Lower lobe of right lung (tissue), 2 donors: ENCODE measurements around the gene FOXC2. TPM values are rescaled to one million over a fixed set of nuclear protein-coding genes. Genes with fewer than 3 reads are reported as not detected.

Experiments used
- ATAC-seq, 2 donors: fragments of 200-7000 bp; cut with Tn5 transposase; one replicate each; pipeline ENCODE4 v1.9.1; 2020 to 2022; ENCODE audit warnings: mild to moderate bottlenecking in 2 of 2, moderate library complexity in 2 of 2
- DNase-seq: peaks from one replicate; pipeline ENCODE4 v3.0.0-alpha.2; 2020
- H3K27ac ChIP-seq: fragments of 200-600 bp; one replicate; pipeline ENCODE4 v1.8.0; 2022
- H3K27me3 ChIP-seq: fragments of 200-600 bp; one replicate; pipeline ENCODE4 v1.8.0; 2022; ENCODE audit warnings: low read depth
- H3K36me3 ChIP-seq: fragments of 200-600 bp; one replicate; pipeline ENCODE4 v1.8.0; 2022; ENCODE audit warnings: mild to moderate bottlenecking
- H3K4me1 ChIP-seq: fragments of 200-600 bp; one replicate; pipeline ENCODE4 v1.8.0; 2022
- H3K4me3 ChIP-seq: fragments of 200-600 bp; one replicate; pipeline ENCODE4 v1.8.0; 2022; ENCODE audit warnings: mild to moderate bottlenecking
- H3K9me3 ChIP-seq: fragments of 200-600 bp; one replicate; pipeline ENCODE4 v1.8.0; 2022
- intact Hi-C: fragments of 100-400 bp; cut with DNase I; formaldehyde crosslinking; loops from one replicate; pipeline ENCODE4 v1.11.0; 2022
- total RNA-seq: library from RNA; stranded (reverse); fragmentation: NEBNext Ultra II Directional; extraction: Animal tissue kit (Norgen Biotek cat#: 25700); gene quantifications from one replicate; pipeline ENCODE4 v1.2.1, GENCODE V29; 2021
- TF ChIP-seq, protein P1 (sequence below): fragments of 200-600 bp; IDR thresholded peaks from one replicate; pipeline ENCODE4 v1.8.0; 2022; ENCODE audit warnings: antibody characterized with exemption, mild to moderate bottlenecking
- donor health status: DM: no; HTN: yes; CAD: no; lungs with severe emphysema.

The FOXC2 gene
- total RNA-seq, 1 donor from 2014 or later: 1.6 TPM

GRCh38 chr16:86534779-86535615 is 31.6 kb upstream of the FOXC2 start:
- Histone ChIP-seq H3K27me3 (no peaks in the 10 kb centered on the region), H3K4me3 (no peak overlapping the region), H3K4me1 (no peaks in the 10 kb centered on the region), H3K9me3 (no peaks in the 10 kb centered on the region), H3K36me3 (peaks cover 67% of the 10 kb centered on the region), H3K27ac (no peak overlapping the region)
- TF ChIP-seq, protein P1, sequence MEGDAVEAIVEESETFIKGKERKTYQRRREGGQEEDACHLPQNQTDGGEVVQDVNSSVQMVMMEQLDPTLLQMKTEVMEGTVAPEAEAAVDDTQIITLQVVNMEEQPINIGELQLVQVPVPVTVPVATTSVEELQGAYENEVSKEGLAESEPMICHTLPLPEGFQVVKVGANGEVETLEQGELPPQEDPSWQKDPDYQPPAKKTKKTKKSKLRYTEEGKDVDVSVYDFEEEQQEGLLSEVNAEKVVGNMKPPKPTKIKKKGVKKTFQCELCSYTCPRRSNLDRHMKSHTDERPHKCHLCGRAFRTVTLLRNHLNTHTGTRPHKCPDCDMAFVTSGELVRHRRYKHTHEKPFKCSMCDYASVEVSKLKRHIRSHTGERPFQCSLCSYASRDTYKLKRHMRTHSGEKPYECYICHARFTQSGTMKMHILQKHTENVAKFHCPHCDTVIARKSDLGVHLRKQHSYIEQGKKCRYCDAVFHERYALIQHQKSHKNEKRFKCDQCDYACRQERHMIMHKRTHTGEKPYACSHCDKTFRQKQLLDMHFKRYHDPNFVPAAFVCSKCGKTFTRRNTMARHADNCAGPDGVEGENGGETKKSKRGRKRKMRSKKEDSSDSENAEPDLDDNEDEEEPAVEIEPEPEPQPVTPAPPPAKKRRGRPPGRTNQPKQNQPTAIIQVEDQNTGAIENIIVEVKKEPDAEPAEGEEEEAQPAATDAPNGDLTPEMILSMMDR: no peak
- DNase-seq (no peak), ATAC-seq (no peak)
- intact Hi-C loops: no loop called here

- Histone ChIP-seq H3K4me3 (no peak overlapping the region), H3K4me1 (no peaks in the 10 kb centered on the region), H3K27me3 (no peaks in the 10 kb centered on the region), H3K36me3 (peaks cover 82% of the 10 kb centered on the region), H3K27ac (no peak overlapping the region), H3K9me3 (no peaks in the 10 kb centered on the region)
- DNase-seq (no peak), ATAC-seq (no peak)
- intact Hi-C loops: no loop called here
- TF ChIP-seq, protein P1: no peak
Observed at GRCh38 chr16:86536621-86537020, 30.0 kb upstream of the FOXC2 start.

DNA sequence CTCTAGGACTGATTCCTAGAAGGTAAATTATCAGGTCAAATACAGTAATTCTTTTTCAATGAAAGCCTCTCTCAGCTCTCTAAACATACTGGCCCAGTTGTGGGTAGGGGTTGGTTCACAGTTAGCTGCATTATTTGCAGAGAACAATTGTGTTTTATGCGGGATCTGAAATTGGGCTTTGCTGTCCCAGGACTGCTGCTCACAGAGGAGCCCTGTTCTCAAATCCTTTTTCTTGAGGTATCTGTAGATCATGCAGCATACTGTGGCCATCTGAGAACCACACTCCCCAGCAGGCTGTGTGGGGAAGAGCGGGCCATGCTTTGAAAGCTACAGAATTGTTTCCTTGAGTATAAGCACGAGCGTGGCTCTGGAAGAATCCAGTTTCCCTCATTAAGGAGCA is 29.1 kb upstream of the FOXC2 start:
- DNase-seq (no peak), ATAC-seq (no peak)
- Histone ChIP-seq H3K4me1 (no peaks in the 10 kb centered on the region), H3K27me3 (no peaks in the 10 kb centered on the region), H3K27ac (no peak overlapping the region), H3K9me3 (no peaks in the 10 kb centered on the region), H3K4me3 (no peak overlapping the region), H3K36me3 (peaks cover 84% of the 10 kb centered on the region)
- TF ChIP-seq, protein P1: no peak
- intact Hi-C loops: no loop called here

DNA sequence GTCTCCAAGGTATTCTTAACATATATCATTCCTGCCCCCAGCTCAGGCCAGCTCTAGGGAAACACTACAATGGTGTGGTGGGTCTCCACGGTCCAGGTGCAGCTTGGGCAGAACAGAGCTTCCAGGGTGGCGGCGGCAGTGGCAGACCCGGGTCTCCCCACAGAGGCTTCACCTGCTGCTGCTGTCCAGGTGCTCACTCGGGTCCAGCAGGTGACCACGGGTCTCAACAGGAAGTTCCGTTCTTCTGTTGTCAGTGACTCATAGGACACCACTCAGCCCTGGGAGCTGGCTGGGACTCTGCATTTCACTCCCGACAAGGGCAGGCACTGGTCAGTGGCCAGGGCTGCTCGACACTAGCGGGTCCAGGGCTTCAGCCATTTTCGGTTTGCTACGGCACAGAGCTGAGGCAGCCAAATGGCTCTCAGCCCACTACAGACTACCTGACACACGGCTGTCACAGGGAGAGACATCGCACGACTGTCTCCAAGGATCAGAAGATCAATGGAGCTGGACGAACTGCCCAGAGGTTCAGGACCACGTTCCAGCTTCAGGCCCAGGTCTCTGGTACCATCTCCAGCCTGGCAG is 28.3 kb upstream of the FOXC2 start:
- Histone ChIP-seq H3K4me1 (no peaks in the 10 kb centered on the region), H3K4me3 (no peak overlapping the region), H3K27me3 (no peaks in the 10 kb centered on the region), H3K36me3 (peaks cover 92% of the 10 kb centered on the region), H3K27ac (no peak overlapping the region), H3K9me3 (no peaks in the 10 kb centered on the region)
- TF ChIP-seq, protein P1: no peak
- intact Hi-C loops: no loop called here
- no peak for DNase-seq
- no peak for ATAC-seq

DNA sequence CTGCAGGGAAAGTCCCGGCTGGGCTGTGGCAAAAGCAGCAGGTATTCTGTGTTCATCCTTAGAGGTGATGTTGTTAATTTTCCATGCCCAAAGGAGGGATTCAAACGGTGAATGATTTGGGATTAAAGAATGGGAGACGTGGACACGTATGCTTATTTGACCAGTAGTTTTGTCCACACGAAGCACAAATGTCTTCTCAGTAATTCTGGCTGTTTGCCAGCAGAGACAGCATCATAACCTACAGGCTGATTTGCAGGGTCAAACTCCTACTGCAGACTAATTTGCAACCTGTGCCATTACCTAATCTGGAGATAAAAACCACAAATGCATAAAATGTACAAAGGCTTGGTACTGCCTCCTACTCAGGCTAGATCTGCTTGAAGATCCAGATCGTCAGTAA is 25.7 kb upstream of the FOXC2 start:
- DNase-seq (no peak), ATAC-seq (no peak)
- intact Hi-C loops: no loop called here
- H3K27me3 ChIP-seq: no peaks in the 10 kb centered on the region
- TF ChIP-seq, protein P1: no peak
- H3K4me1 ChIP-seq: no peaks in the 10 kb centered on the region
- peaks cover 86% of the 10 kb centered on the region for H3K36me3 ChIP-seq
- no peak overlapping the region for H3K4me3 ChIP-seq
- no peak overlapping the region for H3K27ac ChIP-seq
- H3K9me3 ChIP-seq: no peaks in the 10 kb centered on the region
